Coronary artery (tissue), 2 donors: Measurements from ENCODE around the gene LHFPL3.
"Not testable (repeated sequence)": the region's sequence is repeated elsewhere in the genome, so short reads cannot be mapped to it uniquely, and the experiment has no call there.

Source experiments
- DNase-seq: peaks from one replicate; pipeline ENCODE4 v3.0.0-alpha.2; 2017; ENCODE audit warnings: low spot score
- H3K27ac ChIP-seq, 2 donors: fragments of 200-600 bp; sonication (generic); one replicate each; pipeline ENCODE4 v1.5.1; 2016 to 2019
- H3K4me3 ChIP-seq: fragments of 200-600 bp; sonication (generic); 2 replicates; pipeline ENCODE4 v1.5.1; 2016; ENCODE audit warnings: mild to moderate bottlenecking, moderate library complexity
- TF ChIP-seq, protein P1 (sequence below): fragments of 200-600 bp; sonication (generic); IDR thresholded peaks from one replicate; pipeline ENCODE4 v1.5.1; 2019; ENCODE audit warnings: antibody characterized with exemption

Gene LHFPL3

DNA sequence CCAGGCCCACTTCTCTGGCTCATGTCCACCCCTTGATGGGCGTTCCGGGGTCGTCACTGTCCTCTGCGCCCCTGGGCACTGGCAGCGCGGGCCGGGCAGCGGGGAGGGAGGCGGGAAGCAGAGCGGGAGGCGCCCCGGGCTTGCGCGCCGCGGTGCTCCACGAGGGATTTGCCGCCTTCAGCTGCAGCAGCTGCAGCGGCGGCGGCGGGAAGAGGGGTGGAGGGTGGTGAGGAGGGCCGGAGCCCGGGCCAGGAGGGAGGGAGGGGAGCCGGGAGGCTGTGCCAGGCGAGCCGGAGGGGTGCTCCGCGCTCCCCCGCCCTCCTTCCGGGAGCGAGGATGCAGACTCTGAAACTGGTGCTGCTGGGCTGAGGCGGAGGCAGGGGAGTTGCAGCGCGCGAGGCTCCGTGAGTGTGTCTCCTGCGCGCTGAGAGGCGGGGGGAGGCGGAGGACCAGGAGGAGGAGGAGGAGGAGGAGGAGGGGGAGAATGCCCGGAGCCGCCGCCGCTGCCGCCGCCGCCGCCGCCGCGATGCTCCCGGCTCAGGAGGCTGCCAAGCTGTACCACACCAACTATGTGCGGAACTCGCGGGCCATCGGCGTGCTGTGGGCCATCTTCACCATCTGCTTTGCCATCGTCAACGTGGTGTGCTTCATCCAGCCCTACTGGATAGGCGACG is at the start of gene LHFPL3:
Gene LHFPL3, plus strand, starts transcription at position 308 of the 674 bp plus-strand sequence.
- peak within 1 kb of the TSS; percentile 62 for H3K4me3 ChIP-seq
- TF ChIP-seq, protein P1, sequence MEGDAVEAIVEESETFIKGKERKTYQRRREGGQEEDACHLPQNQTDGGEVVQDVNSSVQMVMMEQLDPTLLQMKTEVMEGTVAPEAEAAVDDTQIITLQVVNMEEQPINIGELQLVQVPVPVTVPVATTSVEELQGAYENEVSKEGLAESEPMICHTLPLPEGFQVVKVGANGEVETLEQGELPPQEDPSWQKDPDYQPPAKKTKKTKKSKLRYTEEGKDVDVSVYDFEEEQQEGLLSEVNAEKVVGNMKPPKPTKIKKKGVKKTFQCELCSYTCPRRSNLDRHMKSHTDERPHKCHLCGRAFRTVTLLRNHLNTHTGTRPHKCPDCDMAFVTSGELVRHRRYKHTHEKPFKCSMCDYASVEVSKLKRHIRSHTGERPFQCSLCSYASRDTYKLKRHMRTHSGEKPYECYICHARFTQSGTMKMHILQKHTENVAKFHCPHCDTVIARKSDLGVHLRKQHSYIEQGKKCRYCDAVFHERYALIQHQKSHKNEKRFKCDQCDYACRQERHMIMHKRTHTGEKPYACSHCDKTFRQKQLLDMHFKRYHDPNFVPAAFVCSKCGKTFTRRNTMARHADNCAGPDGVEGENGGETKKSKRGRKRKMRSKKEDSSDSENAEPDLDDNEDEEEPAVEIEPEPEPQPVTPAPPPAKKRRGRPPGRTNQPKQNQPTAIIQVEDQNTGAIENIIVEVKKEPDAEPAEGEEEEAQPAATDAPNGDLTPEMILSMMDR, result no peak
- DNase-seq, result no peak
- H3K27ac ChIP-seq, result no peak within 1 kb of the TSS

DNA sequence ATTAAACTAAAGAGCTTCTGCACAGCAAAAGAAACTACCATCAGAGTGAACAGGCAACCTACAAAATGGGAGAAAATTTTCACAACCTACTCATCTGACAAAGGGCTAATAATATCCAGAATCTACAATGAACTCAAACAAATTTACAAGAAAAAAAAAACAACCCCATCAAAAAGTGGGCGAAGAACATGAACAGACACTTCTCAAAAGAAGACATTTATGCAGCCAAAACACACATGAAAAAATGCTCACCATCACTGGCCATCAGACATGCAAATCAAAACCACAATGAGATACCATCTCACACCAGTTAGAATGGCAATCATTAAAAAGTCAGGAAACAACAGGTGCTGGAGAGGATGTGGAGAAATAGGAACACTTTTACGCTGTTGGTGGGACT is 46.7 kb upstream of the LHFPL3 start:
- not testable (repeated sequence) for H3K27ac ChIP-seq, H3K4me3 ChIP-seq, DNase-seq

DNA sequence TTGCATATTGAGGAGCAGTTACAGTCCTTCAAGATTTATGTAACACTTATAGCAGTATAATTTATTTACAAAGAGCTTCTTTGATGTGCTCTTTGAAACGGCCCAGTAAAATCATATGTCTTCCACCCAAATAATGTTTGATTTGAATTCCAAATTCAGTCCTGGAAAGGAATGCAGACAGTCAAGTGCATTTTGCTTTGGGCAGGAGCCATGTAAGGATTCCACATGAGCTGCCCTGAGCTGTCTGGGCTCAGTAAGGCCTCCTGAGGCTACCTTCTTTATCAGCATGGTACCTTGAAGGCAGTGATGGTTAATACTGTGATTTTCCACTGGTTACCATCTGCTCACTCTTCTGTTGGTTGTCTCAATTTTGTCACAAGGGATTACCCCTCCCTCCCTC is 41.6 kb upstream of the LHFPL3 start:
- Histone ChIP-seq H3K27ac (no peak overlapping the region), H3K4me3 (no peak overlapping the region)
- TF ChIP-seq, protein P1, result no peak
- no peak for DNase-seq

DNA sequence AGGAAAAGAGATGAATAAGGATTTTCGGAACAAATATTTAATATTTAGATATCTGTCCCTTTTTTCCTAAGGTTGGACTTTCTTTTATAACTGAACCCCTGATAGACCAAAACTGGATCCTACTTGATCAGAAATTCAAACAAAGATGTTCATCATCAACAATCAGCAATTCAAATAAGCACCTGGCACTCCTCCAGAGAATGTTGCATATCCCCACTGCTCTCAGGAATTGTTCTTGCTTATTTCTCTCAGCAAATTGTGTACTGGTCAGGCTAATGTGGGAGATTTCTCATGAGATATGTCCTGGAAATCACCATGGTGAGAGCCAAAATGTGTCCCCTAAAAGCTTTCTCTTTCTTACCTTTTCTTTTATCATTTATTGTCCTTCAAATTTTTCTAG is 40.3 kb upstream of the LHFPL3 start:
- TF ChIP-seq, protein P1, result no peak
- no peak overlapping the region for H3K4me3 ChIP-seq
- DNase-seq, result no peak
- no peak overlapping the region for H3K27ac ChIP-seq

DNA sequence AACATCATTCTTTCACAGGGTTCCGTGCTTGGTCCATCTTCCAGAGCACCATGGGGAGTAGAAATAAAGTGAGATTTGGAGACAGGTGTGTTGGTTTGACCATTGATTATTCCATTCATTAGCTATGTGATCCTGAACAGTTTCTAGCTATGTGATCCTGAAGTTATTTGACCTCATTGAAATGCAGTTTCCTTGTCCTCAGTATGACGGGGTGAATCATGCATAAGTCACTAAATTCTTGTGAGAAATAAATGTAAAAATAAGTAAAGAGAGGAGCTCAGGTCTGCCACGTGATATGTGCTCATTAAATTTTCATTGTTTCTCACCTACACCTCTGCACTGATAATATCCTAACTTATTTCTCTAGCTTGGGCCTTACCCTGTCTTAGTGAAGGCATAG is 34.1 kb upstream of the LHFPL3 start:
- Histone ChIP-seq H3K27ac (no peak overlapping the region), H3K4me3 (no peak overlapping the region)
- TF ChIP-seq, protein P1, result no peak
- DNase-seq, result no peak

DNA sequence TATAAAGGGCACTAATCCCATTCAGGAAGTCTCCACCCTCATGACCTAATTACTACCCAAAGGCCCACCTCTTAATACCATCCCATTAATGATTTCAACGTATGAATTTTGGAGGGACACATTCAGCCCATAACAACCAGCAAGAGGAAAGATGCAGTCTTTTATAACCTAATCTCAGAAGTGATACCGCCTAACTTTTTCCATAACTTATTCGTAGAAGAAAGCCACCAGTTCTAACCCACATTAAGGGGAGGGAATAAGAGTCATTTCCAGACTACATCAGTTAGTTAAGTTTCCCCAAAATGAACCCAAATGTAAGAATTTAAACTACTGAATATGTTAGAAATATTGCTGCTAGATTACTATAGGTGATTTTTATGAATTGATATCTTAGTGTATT is 32.1 kb upstream of the LHFPL3 start:
- H3K27ac ChIP-seq, result no peak overlapping the region
- TF ChIP-seq, protein P1, result no peak
- DNase-seq, result no peak
- no peak overlapping the region for H3K4me3 ChIP-seq

DNA sequence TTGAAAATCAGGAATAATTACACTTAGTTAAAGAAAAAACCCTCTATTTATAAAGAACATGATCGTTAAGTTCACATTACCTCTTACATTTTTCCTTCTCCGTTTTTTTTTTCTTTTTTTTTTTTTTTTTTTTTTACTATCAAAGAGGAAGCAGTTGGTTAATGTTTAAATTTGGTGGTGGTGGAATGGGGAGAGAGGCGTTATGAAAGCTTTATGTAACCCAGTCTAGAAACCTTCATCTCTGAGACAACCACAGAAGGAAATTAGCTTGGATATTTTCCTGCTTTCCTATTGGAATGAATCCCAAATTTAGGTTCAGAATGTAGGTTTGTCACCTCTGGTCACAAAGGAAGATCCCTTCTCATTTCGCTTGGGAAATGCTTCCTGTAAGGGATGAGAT is 31.5 kb upstream of the LHFPL3 start:
- TF ChIP-seq, protein P1, result no peak
- DNase-seq, result no peak
- H3K4me3 ChIP-seq, result no peak overlapping the region
- H3K27ac ChIP-seq, result no peak overlapping the region
